Activated naive CD4-positive, alpha-beta T cell treated with anti-CD3 and anti-CD28 coated beads, Interleukin-2, amount 50 U/mL, for 72 hours (primary cell): ENCODE results near the gene CYP27B1. TPM values are rescaled to one million over a fixed set of nuclear protein-coding genes. Genes with fewer than 3 reads are reported as not detected.

Experiments used
- ATAC-seq, 2 donors: fragments of 150-1000 bp; cut with Tn5 transposase; 2 replicates each; pipeline ENCODE4 v1.10.0; 2021; ENCODE audit warnings: mild to moderate bottlenecking in 2 of 2, moderate library complexity in 2 of 2
- DNase-seq, 2 donors: peaks; one replicate each; pipeline ENCODE4 v3.0.0; 2021 to 2022; ENCODE audit warnings: low spot score in 2 of 2
- H3K27ac Mint-ChIP-seq, 2 donors: one replicate each; pipeline ENCODE4 v1.8.0; 2022; ENCODE audit warnings: mild to moderate bottlenecking in 2 of 2, mixed read lengths in 2 of 2
- H3K36me3 Mint-ChIP-seq, 2 donors: one replicate each; pipeline ENCODE4 v1.8.0; 2022; ENCODE audit warnings: mixed read lengths in 2 of 2
- H3K9me3 Mint-ChIP-seq, 2 donors: one replicate each; pipeline ENCODE4 v1.8.0; 2022; ENCODE audit warnings: mixed read lengths in 2 of 2
- total RNA-seq, 2 donors: library from RNA; stranded (reverse); gene quantifications; one replicate each; pipeline ENCODE4 v1.2.3, GENCODE V29; 2022

Gene CYP27B1, protein sequence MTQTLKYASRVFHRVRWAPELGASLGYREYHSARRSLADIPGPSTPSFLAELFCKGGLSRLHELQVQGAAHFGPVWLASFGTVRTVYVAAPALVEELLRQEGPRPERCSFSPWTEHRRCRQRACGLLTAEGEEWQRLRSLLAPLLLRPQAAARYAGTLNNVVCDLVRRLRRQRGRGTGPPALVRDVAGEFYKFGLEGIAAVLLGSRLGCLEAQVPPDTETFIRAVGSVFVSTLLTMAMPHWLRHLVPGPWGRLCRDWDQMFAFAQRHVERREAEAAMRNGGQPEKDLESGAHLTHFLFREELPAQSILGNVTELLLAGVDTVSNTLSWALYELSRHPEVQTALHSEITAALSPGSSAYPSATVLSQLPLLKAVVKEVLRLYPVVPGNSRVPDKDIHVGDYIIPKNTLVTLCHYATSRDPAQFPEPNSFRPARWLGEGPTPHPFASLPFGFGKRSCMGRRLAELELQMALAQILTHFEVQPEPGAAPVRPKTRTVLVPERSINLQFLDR
- total RNA-seq: 10 to 100 TPM in 1 of 2 donors, 1 to 10 TPM in 1; 7.6 to 14.7 TPM

DNA sequence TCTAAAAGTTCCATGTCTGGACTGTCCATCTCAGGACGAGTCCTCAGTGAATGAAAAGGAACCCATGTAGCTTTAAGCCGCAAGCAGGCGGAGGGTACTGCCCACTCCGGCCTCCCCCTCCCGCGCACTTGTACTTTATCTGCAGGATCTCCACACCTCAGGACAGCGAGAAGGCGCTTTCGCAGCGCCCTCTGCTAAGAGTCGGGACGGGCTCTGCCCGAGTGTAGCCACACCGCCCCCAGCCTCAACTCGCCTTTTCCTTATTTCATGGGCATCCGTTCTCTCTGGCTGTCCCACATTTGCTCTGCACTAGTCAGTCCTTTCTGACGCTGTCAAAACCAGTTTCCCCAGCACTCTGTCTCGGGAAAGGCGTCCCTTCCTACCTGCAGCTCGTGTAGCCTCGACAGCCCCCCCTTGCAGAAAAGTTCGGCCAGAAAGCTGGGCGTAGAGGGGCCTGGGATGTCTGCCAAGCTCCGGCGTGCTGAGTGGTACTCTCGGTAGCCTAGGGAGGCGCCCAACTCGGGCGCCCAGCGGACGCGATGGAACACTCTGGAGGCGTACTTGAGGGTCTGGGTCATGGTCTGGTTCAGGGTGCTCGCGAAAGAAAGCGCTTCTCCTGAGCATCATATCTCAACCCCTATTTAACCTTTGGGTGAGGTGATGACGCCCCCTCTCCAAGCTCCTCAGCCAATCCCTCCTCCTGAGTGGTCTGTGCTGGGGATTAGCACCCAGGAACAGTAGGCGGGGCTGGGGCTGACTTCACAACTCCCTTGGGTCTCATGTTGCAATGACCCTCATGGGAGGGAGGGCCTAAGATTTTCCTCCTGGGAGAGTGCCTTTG is at the start of gene CYP27B1:
CYP27B1 (minus strand) TSS at position 615 of the 841 bp plus-strand sequence; CDS start at position 578, 37 bp downstream.
- DNase-seq (no peak), ATAC-seq (peak in 1 of 2 donors; percentile 23)
- peaks cover 11 to 40% of the 10 kb centered on the region in 2 donors for H3K36me3 Mint-ChIP-seq
- H3K9me3 Mint-ChIP-seq: no peaks in the 10 kb centered on the region
- peak within 1 kb of the TSS in 1 of 2 donors; percentile 83 for H3K27ac Mint-ChIP-seq

DNA sequence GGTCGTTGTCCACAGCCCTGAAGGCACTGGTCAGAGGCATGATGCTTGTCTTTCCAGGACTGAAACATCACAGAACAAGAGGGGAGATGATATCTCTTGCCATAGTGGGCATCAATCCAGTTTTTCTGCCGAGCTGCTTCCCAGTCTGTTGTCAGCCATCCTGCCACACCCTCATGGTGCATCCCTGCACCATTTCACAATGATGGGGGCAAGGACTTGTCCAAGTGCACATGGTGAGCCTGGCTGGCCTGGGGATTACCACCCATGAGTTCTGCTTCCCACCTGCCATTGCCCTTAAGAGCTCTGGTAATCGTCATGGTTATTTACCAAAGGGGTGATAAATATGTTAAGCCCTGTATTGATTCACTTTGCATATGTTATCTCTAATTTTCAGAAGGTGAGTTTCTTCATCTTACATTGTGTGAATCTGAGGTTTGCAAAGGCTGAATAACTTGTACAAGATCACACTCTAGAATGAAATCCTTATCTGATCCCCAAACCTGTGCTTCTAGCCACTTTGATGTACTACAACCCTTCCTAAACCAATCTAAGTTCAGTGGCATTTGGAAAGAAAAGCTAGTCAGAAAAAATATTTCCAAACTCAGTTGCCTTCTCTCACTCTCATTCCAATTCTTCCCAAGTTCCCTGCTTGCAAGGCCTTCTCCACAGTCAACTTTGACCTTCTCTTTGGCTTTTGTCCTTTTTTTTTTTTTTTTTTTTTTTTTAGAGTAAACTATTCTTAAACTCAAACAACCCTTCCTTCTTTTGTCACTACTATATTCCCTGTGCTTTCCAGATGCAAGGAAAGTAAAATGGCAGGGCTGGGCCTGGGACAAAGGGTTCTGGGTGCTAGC is 49.4 kb upstream of the CYP27B1 start:
- ATAC-seq (no peak), DNase-seq (no peak)
- H3K9me3 Mint-ChIP-seq: no peaks in the 10 kb centered on the region
- no peak overlapping the region for H3K27ac Mint-ChIP-seq
- H3K36me3 Mint-ChIP-seq: no peaks in the 10 kb centered on the region

GRCh38 chr12:57815177-57816000 is 48.5 kb upstream of the CYP27B1 start:
- H3K9me3 Mint-ChIP-seq: no peaks in the 10 kb centered on the region
- H3K36me3 Mint-ChIP-seq: no peaks in the 10 kb centered on the region

GRCh38 chr12:57813971-57814772 is 47.3 kb upstream of the CYP27B1 start:
- H3K36me3 Mint-ChIP-seq: no peaks in the 10 kb centered on the region
- no peak for DNase-seq
- peak overlapping the region in 1 of 2 donors; percentile 68 for H3K27ac Mint-ChIP-seq
- ATAC-seq: no peak
- no peaks in the 10 kb centered on the region for H3K9me3 Mint-ChIP-seq

More at GRCh38 chr12:57815177-57816000, 48.5 kb upstream of the CYP27B1 start:
- DNase-seq: no peak
- H3K27ac Mint-ChIP-seq: no peak overlapping the region
- ATAC-seq: peak in 1 of 2 donors; percentile 13

DNA sequence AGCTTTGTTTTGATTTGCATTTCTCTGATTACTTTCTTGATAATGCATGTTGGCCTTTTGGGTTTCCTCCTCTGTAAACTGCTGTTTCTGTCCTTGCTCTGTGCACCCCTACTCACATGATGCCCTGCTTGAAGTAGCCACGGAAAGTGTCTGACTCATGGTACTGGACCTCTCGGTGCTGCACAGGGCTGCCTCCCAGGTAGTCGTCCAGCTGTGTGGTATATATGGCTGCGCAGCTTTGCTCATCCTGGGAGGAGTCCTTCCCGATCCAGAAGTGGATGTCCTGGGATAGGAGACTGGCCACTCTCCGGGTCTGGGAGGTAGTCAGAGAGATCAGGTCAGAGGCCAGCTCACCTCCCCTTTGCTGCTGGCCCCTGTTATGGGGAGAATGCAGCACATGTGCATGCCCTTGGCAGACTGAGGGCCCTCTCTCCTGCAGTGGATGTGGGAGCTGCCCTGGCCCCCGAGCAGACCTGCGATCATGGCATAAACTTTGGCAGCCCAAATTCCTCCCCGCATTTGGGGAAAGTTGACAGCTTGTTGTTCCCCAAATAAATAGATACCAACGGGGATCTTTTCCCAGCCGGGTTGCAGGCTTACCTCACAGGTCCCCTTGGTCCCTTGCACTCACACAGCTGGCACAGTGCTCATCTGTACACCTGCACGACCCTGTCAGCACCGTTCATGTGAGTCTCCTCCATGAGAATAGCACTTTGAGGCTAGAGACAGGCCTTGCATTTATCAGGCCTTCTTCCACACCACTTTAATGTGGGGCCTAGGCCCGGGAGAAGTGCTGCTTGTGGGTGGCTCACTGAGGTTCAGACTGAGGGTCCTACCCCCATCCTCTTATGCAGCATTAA is 46.5 kb upstream of the CYP27B1 start:
- Mint-ChIP-seq H3K36me3 (no peaks in the 10 kb centered on the region), H3K9me3 (no peaks in the 10 kb centered on the region), H3K27ac (peak overlapping the region; percentile 9 to 68)
- ATAC-seq: no peak
- no peak for DNase-seq

- no peaks in the 10 kb centered on the region for H3K36me3 Mint-ChIP-seq
- no peak overlapping the region for H3K27ac Mint-ChIP-seq
- no peaks in the 10 kb centered on the region for H3K9me3 Mint-ChIP-seq
- DNase-seq (no peak), ATAC-seq (no peak)
These were observed 44.3 kb upstream of the CYP27B1 start for GRCh38 chr12:57811028-57811755.

- H3K36me3 Mint-ChIP-seq: no peaks in the 10 kb centered on the region
- ATAC-seq (peak in 1 of 2 donors; percentile 6), DNase-seq (no peak)
- peak overlapping the region in 1 of 2 donors; percentile 50 for H3K27ac Mint-ChIP-seq
- H3K9me3 Mint-ChIP-seq: no peaks in the 10 kb centered on the region
These were observed 43.6 kb upstream of the CYP27B1 start for GRCh38 chr12:57810450-57810849.

GRCh38 chr12:57809425-57809824 is 42.5 kb upstream of the CYP27B1 start:
- H3K36me3 Mint-ChIP-seq: no peaks in the 10 kb centered on the region
- no peak for DNase-seq
- H3K9me3 Mint-ChIP-seq: no peaks in the 10 kb centered on the region
- ATAC-seq: no peak
- peak overlapping the region in 1 of 2 donors; percentile 26 for H3K27ac Mint-ChIP-seq

GRCh38 chr12:57808351-57808750 is 41.5 kb upstream of the CYP27B1 start:
- DNase-seq (no peak), ATAC-seq (no peak)
- H3K36me3 Mint-ChIP-seq: no peaks in the 10 kb centered on the region
- H3K9me3 Mint-ChIP-seq: no peaks in the 10 kb centered on the region
- no peak overlapping the region for H3K27ac Mint-ChIP-seq

- no peak for ATAC-seq
These were observed 40.4 kb upstream of the CYP27B1 start for GRCh38 chr12:57807285-57807684.

DNA sequence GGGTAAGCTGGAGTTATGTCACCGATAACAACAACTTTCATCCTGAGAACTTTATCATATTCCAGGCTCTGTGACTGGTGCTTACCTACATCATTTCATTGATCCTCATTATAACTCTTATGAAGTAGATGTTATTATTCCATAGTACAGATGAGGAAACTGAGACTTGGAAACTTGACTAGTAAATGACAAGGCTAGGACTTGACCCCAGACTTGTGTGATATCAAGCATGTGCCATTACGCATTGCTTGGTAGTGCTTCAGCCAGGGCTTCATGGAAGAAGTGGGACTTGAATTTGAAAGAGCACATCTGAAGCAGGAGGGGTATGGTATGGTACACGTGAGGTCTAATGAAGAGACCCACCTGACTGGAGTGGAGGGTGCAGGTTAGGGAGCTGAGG is 39.8 kb upstream of the CYP27B1 start:
- Mint-ChIP-seq H3K27ac (no peak overlapping the region), H3K9me3 (no peaks in the 10 kb centered on the region), H3K36me3 (no peaks in the 10 kb centered on the region)
- DNase-seq (no peak), ATAC-seq (no peak)

More at GRCh38 chr12:57807285-57807684, 40.4 kb upstream of the CYP27B1 start:
- H3K27ac Mint-ChIP-seq: no peak overlapping the region
- H3K36me3 Mint-ChIP-seq: no peaks in the 10 kb centered on the region
- no peaks in the 10 kb centered on the region for H3K9me3 Mint-ChIP-seq
- peak in 1 of 2 donors; percentile 43 for DNase-seq

DNA sequence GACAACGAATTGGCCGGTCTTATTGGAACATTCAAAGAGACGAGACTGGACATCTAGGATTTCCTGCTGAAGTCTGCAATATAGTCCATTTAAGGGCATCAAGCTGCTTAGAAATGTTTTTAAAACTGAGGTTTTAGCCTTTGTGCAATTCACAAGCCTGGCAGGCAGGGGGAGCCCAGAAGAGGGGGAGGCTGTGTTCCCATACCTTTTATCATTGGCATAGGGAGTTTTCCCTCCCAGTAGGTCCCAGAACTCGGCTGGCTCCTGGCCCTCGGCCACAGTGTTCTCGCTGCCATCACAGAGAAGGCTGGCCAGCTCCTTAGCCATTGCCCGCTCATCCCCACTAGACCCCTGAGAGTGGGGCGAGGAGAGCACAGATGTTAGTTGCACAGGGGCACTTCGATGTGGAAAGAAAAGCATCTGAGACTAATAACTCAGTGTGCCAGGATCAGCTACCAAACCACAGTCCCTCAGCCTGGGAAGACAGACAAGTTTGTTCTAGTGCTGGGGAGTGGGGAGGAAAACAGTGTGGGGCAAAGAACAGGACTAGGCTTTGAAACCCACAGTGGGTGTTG is 36.5 kb upstream of the CYP27B1 start:
- DNase-seq: peak; percentile 33 to 44
- Mint-ChIP-seq H3K9me3 (no peaks in the 10 kb centered on the region), H3K27ac (no peak overlapping the region), H3K36me3 (no peaks in the 10 kb centered on the region)
- peak in 1 of 2 donors; percentile 55 for ATAC-seq

DNA sequence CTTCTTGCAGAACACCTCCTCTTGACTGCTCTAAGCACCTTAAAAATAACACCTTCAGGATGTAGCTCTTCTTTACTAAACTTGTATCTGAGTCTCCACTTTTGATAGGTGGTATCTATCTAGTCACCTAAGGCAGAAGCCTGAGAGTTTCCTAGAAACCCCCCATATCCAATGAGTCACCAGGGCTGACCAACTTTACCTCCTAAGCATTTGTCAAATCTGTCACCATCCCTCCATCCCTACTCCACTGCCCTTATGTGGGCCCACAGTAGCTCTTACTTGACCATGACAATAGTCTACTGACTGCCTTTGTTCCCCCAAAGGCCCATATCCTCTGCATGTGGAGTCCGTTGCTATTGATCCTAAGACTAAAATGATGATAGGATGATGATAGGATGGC is 35.7 kb upstream of the CYP27B1 start:
- no peaks in the 10 kb centered on the region for H3K9me3 Mint-ChIP-seq
- DNase-seq: peak in 1 of 2 donors; percentile 16
- ATAC-seq: peak in 1 of 2 donors; percentile 27
- H3K27ac Mint-ChIP-seq: no peak overlapping the region
- H3K36me3 Mint-ChIP-seq: no peaks in the 10 kb centered on the region
